ENCODE data around the gene PLCZ1.

DNA sequence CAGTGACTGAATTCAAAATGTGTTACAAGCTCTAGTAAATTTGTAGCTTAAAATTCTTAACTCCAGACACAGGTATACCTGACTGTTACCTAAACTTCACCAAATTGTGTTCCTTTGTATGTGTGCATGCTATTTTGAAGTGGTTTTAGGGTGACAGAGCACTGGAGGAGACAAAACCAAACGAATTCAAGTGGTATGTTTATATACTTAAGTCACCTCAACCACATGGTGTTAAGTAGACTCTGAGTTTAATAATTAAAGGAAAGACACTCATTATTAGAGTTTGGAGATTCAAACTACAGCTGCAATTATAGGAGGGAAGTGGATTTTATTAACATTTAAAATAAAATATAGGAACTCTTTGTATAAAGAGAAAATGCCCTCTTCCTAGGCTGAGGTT, 84.3 kb downstream of the PLCZ1 start:
- TF ChIP-seq, protein P1, sequence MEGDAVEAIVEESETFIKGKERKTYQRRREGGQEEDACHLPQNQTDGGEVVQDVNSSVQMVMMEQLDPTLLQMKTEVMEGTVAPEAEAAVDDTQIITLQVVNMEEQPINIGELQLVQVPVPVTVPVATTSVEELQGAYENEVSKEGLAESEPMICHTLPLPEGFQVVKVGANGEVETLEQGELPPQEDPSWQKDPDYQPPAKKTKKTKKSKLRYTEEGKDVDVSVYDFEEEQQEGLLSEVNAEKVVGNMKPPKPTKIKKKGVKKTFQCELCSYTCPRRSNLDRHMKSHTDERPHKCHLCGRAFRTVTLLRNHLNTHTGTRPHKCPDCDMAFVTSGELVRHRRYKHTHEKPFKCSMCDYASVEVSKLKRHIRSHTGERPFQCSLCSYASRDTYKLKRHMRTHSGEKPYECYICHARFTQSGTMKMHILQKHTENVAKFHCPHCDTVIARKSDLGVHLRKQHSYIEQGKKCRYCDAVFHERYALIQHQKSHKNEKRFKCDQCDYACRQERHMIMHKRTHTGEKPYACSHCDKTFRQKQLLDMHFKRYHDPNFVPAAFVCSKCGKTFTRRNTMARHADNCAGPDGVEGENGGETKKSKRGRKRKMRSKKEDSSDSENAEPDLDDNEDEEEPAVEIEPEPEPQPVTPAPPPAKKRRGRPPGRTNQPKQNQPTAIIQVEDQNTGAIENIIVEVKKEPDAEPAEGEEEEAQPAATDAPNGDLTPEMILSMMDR (conservative IDR thresholded peaks at IDR 0.05 in 1 of 2, IDR thresholded peaks at IDR 0.05 in 1 of 2; ENCODE audit: extremely low read depth in 1 of 2, insufficient read depth in 1 of 2, low read depth in 1 of 2, low read length in 2 of 2): no peak
- no peak for TF ChIP-seq EZH2 (IDR thresholded peaks at IDR 0.05; ENCODE audit: borderline replicate concordance, low read length)

Measured in mammary epithelial cell (primary cell).